Stimulated activated CD8-positive, alpha-beta memory T cell treated with anti-CD3 and anti-CD28 coated beads, Interleukin-4, amount 100 ng/mL, for 4 hours (primary cell): ENCODE data around the gene TLR6.

Experiments
- DNase-seq, 2 donors: peaks; one replicate each; pipeline ENCODE4 v3.0.0-alpha.2; 2020; ENCODE audit warnings: low read depth in 2 of 2, low spot score in 1 of 2

Gene TLR6

DNA sequence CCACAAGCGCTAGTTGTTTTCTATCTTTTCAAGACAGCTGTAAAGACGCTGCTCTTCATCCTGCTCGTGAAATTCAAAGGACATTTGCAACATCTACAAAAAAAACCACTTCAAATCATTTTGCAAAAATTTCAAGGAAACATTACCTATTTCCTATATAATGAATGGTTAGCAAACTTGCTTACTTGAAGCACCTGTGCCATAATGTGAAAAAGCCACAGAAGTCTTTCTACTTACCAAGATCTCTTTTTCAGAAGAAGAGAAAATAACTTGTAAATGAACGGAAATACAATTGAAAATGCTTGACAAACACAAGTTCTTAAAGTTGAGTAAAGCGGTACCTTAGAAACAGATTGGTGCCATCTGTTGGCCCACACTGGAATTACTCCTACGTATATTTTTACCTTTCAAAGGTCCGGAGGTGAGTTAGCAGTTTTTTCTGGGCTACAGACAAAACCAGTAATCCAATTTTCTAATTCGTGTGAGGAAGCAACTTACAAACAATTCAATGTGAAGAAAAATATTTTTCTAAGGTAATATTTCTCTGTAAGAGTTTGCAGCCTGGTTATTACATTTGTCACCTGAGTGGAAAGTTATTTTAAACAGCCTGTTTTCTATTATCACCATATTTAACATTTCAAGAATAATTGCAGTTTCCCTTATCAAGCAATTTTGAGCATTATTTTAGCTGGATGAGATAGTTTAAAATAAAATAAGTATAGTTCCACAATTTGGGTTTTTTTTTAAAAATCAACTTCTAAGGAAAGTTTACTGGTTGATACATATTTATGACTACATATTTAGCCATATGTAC is at the start of gene TLR6:
TLR6 (minus strand) TSS at position 294 of the 814 bp plus-strand sequence. CDS start 27,344 bp downstream, outside the sequence.
- peak in 1 of 2 donors; percentile 49 for DNase-seq

GRCh38 chr4:38905652-38906385 is 49.2 kb upstream of the TLR6 start:
- DNase-seq: no peak

DNA sequence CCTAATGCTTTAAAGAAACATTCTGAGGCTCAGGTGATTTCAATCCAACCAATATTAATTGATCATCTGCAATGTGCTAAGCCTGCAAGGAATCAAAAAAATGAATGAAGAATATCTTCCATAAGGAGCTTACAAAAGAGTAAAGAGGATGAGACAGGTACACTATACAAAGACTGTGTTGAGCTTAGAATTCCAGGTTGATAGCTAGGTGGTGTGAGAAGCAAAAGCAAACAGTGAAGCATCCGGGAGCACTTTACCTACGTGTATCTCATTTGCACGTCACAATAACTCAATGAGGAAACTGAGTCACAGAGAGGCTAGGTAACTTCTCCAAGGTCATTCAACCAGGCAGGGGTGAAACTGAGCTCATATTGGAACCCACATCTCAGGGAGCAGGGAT is 48.1 kb upstream of the TLR6 start:
- no peak for DNase-seq

DNA sequence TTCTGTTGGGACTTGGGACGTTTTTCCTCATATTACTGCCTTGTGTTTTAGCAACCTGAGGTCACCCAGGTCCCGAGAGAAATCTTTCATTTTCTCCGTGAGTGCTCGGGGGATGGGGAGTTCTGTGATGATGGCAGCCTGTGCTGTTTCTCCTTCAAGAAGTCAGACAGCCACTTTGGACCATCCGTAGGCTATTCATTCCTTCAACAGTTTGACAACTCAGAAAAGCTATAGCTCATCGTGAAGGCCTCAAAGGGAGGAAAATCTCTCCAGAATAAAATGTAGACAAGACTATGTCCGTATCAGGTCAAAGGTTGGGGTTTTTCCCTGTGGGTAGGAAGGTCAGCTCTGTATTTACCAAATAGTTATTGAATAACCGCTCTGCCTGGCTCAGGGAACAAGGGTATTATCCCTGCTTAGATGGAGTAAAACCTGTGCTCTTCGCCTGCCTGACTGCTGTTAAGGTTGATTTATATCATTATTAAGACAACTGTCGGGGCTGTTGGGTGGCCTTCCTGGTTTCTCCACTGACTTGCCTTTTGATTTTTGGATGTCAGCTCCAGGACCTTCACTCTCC is 47.6 kb upstream of the TLR6 start:
- DNase-seq: no peak

GRCh38 chr4:38902695-38903094 is 46.1 kb upstream of the TLR6 start:
- no peak for DNase-seq

DNA sequence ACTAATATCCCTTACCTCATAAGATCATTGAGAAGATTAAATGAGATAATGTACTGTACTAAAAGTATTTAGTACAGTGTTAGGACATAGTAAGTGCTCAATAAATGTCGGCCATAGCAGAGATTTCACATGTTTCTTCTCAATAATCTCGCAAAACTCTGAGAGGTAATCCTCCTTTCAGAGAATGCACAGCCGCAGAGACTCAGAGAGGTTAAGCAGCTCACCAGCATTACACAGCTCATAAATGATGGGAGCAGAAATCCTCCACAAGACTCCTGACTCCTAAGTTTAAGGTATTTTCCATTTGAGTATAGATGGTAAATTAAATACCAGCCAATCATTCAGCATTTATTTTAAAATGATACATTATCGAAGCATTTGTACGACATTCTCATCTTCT is 45.6 kb upstream of the TLR6 start:
- no peak for DNase-seq

DNA sequence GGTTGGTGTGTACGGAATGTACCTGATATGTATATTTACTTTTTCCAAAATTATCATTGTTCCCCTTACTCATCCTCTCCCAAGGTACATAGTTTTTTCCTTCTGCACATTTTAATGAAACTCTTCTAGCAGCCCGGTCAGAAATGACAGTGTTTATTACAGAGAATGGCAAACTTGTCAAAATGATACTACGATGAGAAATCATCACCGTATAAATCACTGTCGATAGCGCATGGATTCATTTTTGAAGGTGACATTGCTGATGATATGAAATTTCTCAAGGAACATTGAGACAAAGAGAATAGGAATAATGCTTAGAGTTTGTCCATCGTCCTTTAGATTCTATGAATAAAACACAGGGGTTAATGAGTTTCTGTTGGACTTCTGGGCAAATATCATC is 41.6 kb upstream of the TLR6 start:
- DNase-seq: no peak

- no peak for DNase-seq
Measured at GRCh38 chr4:38896940-38897339, 40.3 kb upstream of the TLR6 start.

GRCh38 chr4:38894322-38894982 is 37.8 kb upstream of the TLR6 start:
- DNase-seq: no peak

DNA sequence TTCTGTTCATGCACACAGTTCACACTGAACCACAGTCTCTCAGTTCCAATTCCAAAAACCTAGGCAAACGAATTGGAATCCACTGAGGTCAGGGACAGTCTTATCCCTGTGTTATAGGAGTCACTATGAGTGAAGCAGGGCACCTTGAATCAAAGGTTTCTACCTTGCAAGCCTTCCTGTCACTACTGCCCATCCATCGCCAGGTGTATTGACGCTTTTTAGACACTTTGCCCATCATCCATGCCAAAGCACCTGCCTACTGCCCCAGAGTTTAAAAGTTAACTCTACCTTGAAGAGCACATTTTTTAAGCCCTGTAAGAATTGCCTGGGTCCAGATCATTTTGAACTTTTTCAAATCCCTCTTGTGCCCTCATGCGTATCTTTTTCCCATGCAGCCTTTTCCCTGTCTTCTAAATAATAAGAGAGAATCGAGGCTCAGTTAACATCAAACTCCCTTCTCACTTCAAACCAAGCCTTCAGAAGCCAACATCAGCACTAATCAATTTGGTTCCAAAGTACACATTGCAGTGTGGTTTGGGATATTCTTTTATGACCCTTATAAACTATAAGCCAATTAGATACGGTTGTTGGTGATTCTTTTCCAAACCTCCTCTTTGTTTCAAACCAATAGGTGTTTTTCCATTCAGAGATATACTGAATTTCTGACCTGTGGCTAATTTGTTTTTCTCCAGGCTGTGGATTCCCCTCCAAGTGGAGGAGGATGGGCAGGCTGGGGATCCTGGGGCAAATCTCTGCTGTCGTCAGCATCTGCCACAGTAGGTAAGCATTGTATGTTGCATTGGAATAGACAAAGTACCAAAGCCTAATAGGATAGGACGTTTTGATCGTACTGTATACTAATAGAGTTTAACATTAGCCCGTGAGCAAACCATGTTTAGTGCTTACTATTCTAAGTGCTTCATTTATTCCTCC is 34.7 kb upstream of the TLR6 start:
- no peak for DNase-seq

DNA sequence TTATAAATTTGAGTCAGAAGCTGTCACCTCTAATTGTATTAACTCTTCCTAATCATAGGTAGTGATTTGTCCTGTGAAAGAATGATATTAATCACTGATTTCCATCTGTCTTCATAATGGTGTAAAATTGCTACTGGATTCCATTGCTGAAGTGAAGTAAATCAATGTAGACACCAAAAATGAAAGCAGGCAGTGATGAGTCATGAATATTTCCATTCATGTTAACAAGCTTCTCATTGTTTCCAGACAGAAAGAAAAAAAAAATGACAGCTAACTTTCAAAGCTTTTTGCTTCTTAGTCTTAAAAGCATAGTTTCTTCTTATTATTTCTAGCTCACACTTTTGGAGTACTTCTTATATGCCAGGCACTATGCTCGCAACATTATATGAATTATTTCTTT is 32.5 kb upstream of the TLR6 start:
- DNase-seq: no peak

DNA sequence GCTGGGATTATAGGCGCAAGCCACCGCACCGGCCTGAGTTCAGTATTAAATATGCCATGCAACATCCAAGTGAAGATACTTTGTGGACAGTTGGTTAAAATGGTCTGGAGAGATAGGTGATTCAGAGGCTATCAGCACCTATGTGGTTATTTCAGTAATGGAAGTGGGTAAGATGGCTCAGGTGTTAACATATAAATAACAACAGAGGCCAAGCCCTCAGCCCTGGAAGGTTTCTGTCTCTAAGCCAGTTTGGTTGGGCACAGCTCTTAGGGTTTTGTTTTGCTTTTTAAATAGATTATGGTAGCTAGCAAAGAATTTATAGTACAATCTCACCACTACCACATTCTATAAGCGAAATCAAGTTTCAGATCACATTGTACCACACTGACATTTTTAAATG is 27.6 kb upstream of the TLR6 start:
- DNase-seq: no peak

GRCh38 chr4:38876636-38877035 is 20.0 kb upstream of the TLR6 start:
- DNase-seq: no peak

DNA sequence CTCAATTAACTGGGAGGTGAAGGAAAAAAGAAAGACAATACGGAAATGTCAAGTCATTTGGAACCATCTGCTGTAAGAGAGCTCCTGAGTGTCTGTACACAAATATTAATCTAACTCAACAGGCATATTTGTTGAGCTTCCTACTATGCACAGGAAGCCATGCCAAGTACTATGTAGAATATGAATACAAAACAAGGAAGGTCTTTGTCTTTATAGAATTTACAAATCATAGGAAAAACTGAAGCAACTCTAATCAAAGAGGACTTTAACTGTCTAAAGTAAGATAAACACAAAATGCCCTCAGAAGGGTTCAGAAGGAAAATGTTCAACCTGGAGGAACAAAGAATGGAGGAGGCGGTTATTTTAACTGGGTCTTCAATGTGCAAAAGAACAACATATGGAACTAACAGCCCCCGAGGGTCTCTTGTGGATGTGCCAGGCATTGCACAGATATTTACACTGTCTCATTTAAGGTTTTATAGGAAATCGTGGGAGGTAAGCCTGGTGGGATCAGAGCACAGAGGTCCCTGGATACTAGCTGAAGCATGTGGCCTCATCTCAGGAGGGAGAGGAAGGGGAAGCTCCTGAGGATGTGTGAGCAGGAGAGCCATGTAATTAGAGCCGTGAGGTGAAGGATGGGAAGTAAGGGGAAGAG is 16.8 kb upstream of the TLR6 start:
- DNase-seq: no peak

- no peak for DNase-seq
Measured at GRCh38 chr4:38872620-38873019, 16.0 kb upstream of the TLR6 start.

GRCh38 chr4:38871593-38871992 is 15.0 kb upstream of the TLR6 start:
- no peak for DNase-seq

DNA sequence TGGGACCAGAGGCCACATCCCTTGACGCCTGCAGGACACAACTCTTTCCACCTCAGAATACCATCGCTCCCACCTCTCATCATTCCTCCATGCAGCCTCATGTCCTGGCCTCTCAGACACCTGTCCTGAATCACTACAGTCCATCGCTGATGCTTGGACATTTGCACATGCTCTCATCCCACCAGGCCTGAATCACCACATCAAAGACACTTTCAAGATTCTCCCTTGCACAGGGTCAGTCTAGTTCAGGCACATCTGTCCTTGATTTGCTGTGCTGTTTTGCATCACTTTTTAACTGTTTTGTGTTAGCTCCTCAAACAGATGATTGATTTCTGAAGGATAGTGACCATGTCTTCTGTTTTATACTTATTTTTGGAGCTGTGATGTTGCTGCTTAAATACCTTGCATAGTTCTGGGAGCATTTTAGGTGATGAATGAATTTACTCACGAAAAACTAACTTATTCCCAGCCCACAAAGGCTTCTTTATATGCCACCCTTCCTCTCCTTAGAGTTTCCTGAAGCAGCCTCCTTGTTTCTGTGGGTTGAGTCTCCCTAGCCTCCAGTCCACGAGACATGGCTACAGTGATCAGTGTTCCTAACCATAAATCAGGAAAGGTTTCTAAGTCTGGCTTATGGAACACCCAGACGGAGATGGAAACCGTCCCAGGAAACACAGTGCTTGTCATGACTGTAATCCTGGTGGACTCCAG is 13.6 kb upstream of the TLR6 start:
- no peak for DNase-seq

DNA sequence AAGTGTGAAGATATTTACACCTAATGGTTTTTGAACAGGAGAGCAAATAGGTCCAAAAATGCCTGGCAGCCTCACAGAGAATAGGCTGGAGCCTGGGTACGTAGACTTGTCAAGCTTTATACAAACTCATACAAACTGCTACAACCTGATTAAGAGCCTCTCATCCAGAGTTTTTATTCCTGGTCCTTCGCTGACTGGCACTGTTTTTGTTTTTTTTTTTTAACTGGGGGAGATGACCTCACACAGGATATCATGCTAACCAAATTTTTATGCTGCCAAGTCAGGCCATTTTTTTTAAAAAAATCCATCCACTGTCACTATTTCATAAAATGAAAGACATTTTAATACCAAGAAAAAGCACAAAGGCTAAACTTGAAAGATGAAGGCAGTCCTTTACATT is 12.9 kb upstream of the TLR6 start:
- DNase-seq: no peak
